HG03025 (cell line): ENCODE results near the gene NOXRED1.

Experiments used
- ATAC-seq: cut with Tn5 transposase; IDR thresholded peaks from one replicate; pipeline ENCODE4 v1.9.1; 2021; ENCODE audit warnings: mild to moderate bottlenecking, moderate library complexity; ENCODE audit not compliant: unreplicated experiment, low FRiP score

Gene NOXRED1

DNA sequence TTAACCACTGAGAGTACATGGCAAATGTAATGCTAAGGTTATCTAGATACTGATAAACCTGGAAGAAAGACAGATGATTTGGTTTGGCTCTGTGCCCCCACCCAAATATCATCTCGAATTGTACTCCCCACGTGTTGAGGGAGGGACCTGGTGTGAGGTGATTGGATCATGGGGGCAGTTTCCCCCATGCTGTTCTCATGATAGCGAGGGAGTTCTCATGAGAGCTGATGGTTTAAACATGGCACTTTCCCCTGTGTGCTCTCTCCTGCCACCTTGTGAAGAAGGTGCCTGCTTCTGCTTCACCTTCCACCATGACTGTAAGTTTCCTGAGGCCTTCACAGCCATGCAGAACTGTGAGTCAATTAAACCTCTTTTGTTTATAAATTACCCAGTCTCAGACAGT, 14.2 kb downstream of the NOXRED1 start:
- no peak for ATAC-seq

DNA sequence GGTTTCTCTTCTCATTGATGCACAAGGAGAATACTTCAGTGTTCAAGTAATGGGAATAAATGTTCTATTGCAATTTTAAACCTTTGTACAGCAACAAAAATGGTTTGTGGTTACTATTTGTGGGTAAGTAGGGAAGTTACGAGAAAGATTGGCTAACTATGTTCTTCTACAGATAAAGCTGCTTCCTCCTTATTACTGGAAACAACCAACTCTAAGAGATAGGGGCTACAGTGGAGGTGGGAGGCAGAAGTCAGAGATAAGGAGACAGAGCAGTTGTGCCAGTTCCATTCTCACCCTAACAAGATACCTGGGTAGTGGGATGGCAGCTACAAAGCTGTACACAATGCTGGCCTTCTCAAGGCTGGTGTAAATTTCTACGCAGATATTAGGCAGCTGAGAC, 16.2 kb downstream of the NOXRED1 start:
- no peak for ATAC-seq

DNA sequence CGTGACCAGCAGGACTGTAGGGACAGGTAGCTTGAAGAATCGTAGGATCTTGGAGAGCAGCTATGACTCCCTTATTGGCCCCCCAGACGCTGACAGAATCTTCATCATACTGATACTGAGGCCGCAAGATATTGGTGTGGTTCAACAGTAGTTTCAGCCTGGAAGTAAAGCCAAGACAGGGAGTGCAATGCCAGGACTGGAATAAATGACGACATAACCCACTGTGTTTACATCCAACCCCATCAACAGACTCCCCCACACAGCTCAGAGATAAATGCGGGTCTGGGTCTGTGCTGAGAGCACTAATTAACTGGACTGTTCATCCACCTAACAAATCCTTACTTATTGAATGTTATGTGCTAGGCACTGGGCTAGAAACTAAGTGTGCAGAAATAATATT, 16.6 kb downstream of the NOXRED1 start:
- ATAC-seq = no peak

DNA sequence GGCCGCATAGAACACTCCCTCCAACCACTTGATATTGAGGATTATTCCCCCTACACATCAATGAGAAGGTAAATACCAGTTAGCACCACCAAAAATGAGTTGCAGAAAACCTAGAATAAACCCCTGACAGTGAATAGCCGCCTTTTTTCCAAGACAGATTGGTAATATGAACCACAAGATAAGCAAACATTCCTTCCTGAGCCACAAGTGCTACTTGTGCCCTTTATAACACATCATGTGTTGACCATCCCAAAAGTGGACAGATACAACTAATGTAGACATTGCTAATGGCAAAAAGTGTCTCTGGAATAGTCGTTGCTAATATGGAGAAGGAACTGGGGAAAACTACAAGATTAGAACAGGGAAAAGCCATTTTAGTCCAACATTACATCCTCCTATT, 17.2 kb downstream of the NOXRED1 start:
- no peak for ATAC-seq

DNA sequence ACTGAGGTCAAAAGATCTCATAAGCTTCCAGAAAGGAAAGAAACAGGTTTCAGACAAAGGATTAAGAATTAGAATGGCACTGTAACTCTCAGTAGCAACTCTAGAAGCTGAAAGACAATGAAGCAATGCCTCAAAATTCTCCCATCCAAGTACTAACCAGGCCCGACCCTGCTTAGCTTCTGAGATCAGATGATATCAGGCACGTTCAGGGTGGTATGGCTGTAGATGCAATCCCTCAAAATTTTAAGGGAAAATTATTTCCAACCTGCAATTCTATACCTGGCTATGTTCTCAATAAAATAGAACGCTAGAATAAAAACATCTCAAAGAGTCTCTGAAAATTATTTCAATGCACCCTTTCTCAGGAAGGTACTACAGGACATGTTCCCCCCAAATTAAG, 19.6 kb downstream of the NOXRED1 start:
- no peak for ATAC-seq

DNA sequence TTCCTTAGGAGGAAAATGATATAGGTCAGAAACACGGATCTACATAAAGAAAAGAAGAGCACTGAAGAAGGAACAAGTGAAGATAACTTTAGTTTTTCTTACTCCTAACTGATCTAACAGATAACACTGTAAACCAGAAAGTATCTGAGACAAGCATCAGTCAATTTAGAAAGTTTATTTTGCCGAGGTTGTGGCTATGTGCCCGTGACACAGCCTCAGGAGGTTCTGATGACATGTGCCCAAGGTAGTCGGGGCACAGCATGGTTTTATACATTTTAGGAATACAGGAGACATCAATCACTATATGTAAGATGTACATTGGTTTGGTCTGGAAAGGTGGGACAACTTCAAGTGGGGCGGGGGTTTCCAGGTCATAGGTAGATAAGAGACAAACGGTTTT, 23.1 kb downstream of the NOXRED1 start:
- ATAC-seq = no peak

DNA sequence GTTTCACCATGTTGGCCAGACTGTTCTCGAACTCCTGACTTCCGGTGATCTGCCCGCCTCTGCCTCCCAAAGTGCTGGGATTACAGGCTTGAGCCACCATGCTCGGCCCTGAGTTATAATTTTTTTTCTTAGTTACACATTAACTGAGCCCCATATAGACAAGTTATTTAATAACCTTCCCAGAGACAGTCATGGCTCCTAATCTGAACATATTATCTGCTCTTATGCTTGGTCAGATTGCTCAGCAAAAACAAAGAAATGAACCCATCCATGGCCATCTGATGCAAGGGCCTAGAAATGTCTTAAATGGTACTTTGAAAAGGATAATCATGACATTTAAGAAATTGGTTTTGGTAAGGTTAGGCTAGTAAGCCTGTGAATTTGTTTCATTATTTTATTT, 33.1 kb downstream of the NOXRED1 start:
- ATAC-seq = no peak

DNA sequence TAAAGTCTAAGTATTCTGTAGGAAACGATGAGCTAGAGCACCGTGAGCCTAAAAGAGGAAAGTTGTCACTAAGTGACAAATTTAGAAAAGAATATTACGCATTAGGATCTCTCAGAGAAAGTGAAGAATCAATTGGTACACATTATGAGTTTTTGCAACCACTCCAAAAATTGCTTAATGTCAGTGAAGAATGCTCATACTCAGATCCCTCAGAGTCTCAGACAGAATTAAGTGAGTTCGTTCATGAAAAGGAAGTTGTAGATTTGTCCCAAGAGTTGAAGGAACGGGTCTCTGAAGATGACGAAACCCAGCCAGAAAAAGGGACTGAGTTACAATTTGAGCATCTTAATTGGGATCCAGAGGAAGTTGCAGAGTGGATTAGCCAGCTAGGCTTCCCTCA, 44.6 kb downstream of the NOXRED1 start:
- ATAC-seq = no peak

DNA sequence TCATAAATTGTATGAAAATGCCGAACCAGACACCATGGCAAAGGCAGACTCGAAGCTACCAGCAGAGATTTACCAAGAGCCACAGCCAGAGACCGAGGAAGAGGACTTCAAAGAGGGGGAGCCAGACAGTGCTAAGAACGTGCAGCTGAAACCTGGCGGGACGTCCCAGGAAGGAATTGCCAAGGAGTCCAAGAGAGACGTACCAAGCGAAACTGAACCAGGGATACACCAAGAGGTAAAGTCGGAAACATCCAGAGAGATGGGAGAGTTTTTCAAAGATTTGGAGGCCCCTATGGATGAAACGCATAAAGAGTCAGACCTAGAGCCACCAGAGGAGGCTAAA, 45.9 kb downstream of the NOXRED1 start:
- no peak for ATAC-seq

DNA sequence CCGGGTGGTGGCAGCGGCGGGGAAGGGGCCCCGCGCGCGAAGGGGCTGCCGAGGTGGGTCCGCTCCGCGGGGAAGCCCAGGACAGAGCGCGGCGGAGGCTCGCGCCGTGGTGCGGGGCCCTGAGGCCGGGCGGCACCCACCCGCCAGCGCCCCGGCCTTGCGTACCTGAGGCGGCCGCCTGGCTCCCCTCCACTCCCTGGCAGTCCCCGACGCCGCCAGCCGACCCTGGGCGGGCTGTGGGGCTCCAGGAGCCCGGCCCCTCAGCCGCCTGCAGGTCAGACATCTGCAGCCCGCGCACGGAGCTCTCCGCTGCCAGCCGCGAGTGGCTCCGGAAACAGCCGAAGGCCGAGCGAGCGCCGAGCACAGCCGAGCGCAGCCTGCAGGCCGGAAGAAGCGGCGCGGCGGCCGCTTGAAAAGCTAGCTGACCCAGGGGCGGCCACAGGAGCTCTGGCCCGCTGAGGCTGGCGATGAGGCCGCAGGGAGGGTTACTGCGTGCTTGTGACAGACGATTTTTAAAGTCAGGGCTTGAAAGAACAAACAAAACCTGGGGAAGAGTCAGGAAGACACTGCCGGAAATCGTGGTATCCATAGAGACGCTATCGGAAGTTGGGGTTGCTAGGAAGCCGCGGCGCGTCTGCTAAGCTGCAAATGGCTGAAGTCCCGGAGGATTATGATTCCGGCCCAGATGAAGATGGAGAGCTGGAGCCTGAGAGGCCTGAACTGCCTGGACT, 46.4 kb downstream of the NOXRED1 start, which contains the start of the genes SAMD15 and TMED8:
TSS of gene SAMD15 (plus strand) at position 609 of the 731 bp plus-strand sequence. CDS start at position 649, 40 bp downstream.
TSS of gene TMED8 (minus strand) at position 324 of the 731 bp plus-strand sequence. CDS start at position 283, 41 bp downstream.
- ATAC-seq = peak; percentile 83

DNA sequence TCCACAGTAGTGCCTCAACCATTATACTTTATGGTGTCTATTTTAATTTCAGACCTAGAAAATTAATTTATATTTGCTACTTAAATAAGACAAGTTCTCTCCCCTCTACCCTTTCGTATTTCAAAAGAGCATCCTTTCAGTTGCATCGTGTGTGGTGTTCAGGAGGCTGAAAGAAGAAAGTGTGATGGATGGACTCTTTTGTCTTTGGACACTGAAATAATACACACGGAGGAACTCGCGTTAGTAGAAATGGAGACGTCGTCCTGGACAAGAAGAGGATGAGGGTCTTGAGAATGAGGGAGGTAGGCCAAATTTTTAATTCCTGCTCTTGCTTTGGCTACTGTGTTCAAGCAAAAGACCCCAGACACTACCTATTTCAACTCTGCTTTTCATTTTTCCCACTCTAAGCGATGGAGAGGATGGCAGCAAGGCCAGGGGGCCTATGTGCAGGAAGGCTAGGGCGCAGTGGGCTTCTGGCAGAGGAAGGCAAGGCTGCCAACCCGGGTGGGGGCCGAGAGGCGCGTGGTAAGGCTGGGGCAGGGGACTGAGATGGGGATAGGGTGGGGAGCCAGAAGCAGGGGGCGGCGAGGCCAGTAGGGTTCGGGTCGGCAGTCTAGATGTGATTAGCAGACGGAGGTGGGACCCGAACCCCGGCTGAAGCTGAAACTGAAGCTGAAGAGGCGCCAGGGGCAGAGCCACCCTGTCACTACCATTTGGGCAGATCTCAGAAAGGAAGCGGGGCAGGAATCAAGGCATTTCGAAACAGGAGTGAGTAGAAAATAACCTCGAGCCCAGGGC, 47.2 kb downstream of the NOXRED1 start:
- no peak for ATAC-seq

DNA sequence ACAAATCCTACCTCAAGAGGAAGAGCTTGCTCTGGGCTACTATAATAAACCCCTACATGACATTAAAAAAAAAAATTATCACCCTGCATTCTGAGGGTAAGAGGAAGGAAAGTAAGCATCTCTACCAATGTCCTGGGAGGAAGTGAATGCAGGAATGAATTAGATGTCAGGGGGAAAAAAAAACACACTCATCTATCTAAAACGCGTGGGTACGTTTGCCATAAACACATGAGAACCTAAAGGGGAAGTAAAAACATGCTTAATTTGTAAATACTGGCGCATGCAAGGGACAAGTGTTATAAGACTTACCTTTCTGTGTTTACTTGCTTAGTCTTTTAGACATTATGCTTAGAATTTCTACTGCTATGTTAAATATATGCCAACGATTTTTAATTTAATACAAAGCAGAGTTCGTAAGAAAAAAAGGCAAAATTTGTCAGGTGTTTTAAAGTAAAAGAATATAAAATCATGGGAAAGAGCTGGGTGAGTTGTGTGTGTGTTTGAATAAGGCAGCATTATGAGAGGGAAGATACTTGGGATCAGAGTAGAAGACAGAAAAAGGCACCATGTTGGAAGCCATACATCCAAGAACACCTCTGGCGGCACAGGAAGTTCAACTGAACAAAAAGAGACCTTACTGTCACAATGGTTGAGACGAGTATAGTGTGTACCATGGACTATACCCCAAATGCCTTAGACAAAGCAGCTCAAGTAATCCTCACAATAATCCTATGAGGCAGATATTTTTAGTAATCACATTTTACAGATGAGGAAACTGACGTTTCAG, 48.0 kb downstream of the NOXRED1 start:
- no peak for ATAC-seq

DNA sequence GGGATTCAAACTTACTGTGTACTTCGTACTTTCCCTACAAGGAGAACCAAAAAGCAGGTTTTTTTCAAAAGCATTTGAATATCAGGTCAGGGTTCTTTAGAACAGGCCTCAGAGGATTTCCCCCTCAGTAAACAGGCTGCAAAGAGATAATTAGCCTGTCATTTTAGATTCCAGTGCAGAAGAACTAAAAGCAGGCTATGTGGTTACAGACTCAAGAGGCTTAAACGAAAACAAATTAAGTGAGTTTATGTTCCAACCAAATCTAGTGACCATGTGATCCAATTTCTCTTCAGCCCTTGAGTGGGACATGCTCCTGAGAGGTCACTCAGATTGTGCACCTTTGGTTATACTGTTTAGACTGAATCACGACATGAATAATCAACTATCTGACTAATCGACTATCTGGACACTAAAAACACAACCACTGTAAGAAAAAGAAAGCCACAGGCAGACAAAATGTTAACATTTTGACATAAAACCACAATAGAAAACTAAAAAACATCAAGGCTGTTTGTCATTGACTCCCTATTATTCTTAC, 51.0 kb downstream of the NOXRED1 start:
- ATAC-seq = no peak

DNA sequence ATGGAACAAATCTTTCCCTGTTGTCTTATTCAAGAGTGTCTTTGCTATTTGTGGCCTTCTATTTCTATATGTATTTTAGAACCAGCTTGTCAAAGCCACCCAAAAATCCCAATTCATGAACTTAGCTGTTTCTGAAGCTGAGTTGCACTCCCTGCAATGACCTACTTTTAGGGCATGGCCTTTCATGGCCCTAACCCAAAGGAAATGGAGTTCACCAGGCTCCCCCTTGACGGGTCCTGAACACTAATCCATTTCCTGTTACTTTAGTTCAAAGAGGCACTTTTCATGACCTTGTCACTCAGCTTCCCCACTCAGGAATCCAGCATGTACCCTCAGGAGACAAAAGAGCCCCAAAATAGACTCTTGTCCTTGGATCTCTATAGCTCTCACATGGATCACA, 54.0 kb downstream of the NOXRED1 start:
- ATAC-seq = no peak

DNA sequence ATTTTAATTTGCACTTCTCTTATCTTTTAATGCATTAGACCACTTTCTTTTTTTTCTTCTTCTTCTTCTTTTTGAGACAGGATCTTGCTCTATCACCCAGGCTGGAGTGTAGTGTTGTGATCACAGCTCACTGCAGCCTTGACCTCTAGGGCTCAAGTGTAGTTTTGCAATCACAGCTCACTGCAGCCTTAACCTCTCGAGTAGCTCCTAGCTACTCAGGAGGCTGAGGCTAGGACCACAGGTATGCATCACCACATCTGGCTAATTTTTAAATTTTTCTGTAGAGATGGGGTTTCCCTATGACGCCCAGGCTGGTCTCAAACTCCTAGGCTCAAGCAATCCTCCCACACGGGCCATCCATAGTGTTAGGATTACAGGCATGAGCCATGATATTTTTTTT, 59.2 kb downstream of the NOXRED1 start:
- ATAC-seq = no peak

DNA sequence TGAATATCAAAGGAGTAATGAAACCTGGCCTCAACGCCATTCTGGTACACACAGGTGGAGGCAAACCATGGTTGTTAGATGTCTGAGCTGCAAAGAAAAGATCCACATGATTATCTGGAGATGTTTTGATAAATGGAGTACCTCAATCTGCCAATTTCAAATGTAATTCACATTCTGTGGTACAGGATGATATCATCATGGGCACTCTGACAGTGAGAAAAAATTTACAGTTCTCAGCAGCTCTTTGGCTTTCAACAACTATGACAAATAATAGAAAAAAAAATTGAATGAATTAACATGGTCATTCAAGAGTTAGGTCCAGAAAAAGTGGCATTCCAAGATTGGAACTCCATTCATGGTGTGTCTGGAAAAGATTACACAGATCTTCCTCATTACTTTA, 63.7 kb downstream of the NOXRED1 start:
- ATAC-seq = no peak

DNA sequence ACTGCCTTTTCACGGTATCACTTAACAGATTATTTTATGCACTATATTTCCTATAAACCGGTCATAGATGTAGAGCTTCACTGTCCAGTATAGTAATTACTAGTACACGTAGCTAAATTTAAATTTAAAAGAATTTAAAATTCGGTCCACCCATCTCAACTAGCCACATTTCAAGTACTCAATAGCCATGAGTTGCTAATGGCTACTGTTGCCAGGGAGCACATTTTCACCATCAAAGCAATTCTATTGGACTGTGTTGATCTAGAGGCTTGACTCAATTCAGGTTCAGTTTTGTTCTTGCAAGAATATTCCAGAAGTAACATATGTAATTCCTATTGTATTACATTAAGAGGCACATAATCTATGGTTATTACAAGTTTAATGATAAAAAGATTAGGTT, 66.4 kb downstream of the NOXRED1 start:
- no peak for ATAC-seq

DNA sequence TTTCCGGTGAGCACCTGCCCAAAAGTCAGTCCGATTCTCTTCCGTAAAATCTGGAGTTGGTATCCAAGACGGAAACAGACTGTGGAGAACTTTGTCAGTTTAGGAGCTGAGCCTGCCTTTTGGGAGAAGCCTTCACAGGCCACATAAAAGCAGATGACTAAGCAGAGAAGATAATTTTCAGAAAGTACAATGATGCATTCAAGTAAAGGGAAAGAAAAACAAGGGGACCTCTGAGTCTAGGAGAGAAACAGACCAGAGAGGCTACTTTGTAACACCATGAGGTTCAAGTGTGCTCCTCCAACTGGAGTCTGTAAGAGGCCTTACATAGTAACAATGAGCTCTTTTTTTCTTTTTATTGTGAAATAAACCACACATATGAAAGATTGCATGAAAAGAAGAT, 67.5 kb downstream of the NOXRED1 start:
- ATAC-seq = no peak

DNA sequence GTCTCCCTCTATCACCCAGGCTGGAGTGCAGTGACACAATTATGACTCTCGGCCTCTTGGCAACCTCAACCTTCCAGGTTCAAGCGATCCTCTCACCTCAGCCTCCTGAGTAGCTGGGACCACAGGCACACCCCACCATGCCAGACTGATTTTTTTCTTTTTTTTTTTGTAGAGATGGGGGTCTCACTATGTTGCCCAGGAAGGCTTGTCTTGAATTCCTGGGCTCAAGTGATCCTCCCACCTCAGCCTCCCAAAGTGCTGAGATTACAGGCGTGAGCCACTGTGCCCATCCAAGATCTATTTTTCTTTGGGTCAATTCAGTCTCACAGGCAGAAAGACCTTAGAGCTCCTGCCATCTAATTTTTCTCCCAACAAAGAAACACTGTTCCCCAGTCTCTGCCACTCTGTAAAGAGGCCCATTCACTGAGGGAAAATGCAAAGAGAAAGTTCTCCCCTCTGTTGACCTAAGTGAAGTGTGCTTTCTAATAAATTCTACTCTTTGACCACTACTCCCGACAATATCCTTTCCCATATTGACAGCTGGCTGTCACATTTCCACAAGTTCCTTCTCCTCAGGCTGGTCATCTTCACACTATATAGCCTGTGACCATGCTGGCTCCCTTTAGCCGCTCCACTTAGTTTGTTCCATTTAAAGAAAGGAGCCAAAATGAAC, 69.7 kb downstream of the NOXRED1 start:
- ATAC-seq = no peak

DNA sequence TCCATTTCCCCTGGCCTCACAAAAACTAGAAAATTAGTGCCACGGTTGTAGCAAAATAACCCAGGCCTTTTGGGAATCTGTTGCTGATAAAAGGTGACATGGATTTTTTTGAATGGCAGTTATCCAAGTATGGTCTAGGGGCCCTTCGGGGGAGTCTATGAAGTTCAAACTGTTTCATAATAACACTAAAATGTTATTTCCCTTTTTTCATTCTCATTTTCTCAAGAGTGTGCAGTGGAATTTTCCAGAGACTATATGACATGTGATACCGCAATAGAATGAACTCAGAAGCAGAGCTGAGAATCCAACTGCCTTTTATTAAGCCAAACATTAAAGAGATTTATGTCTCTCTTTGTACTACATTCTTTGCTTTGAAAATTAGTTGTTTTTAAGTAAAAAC, 75.6 kb downstream of the NOXRED1 start:
- ATAC-seq = no peak
